Mesodermal cell (in vitro differentiated cells): ENCODE measurements around the gene PARD6A.
A peak's percentile ranks its signal among the peaks of the same experiment; 100 is the strongest.

Experiments used
- H3K27ac ChIP-seq: 2 replicates; pipeline ENCODE4 v1.7.0; 2013; ENCODE audit warnings: mild to moderate bottlenecking, low read depth, low read length, moderate library complexity; ENCODE audit not compliant: severe bottlenecking
- H3K36me3 ChIP-seq: 2 replicates; pipeline ENCODE4 v1.7.1; 2013; ENCODE audit warnings: mild to moderate bottlenecking, low read length, moderate library complexity; ENCODE audit not compliant: control insufficient read depth, insufficient read depth
- H3K4me1 ChIP-seq: one replicate; pipeline ENCODE4 v1.7.1; 2013; ENCODE audit warnings: mild to moderate bottlenecking, low read length; ENCODE audit not compliant: insufficient read depth, control insufficient read depth, poor library complexity, severe bottlenecking
- H3K4me3 ChIP-seq: 2 replicates; pipeline ENCODE4 v1.7.0; 2013; ENCODE audit warnings: low read length, control low read depth, mild to moderate bottlenecking; ENCODE audit not compliant: insufficient read depth, poor library complexity, severe bottlenecking; ENCODE audit errors: extremely low read depth
- H3K9me3 ChIP-seq: 2 replicates; pipeline ENCODE4 v1.7.1; 2013; ENCODE audit warnings: mild to moderate bottlenecking, low read length, moderate library complexity; ENCODE audit not compliant: control insufficient read depth
- WGBS, 2 experiments: methylation state at CpG; one replicate each; pipeline ENCODE4 v1.1.5; 2013; ENCODE audit warnings: missing lambda C conversion rate in 2 of 2; ENCODE audit not compliant: insufficient coverage in 2 of 2; 5-methylcytosine and 5-hydroxymethylcytosine counted together

The PARD6A gene

DNA sequence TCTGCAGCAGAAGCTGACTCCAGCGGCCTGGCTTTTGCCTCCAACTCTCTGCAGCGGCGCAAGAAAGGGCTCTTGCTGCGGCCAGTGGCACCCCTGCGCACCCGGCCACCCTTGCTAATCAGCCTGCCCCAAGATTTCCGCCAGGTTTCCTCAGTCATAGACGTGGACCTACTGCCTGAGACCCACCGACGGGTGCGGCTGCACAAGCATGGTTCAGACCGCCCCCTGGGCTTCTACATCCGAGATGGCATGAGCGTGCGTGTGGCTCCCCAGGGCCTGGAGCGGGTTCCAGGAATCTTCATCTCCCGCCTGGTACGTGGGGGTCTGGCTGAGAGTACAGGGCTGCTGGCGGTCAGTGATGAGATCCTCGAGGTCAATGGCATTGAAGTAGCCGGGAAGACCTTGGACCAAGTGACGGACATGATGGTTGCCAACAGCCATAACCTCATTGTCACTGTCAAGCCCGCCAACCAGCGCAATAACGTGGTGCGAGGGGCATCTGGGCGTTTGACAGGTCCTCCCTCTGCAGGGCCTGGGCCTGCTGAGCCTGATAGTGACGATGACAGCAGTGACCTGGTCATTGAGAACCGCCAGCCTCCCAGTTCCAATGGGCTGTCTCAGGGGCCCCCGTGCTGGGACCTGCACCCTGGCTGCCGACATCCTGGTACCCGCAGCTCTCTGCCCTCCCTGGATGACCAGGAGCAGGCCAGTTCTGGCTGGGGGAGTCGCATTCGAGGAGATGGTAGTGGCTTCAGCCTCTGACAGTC lies 1.3 kb downstream of the PARD6A start:
- Histone ChIP-seq H3K9me3 (no peaks in the 10 kb centered on the region), H3K36me3 (peaks cover 32% of the 10 kb centered on the region), H3K4me1 (peaks cover 6% of the 10 kb centered on the region), H3K27ac (no peak overlapping the region), H3K4me3 (no peak overlapping the region)
- 94 to 95% methylated on average over 32 to 33 of the region's 34 CpGs for WGBS, 2 experiments

DNA sequence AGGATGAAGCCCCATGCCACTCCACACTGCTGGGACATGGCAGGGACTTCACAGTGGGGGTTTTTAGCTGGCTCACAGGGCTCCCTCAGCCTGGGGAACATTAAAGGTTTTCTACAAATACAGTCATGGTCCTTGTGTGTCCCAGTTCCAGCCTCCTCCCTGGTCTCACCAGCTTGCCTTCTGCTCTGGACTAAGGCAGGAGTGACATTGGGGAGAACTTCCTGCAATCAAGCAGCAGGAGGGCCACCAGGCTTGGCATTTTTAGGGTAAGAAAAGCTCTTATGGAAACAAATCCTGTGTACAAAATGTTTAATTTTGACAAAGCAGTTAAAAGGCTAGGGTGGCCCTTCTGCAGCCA lies 1.9 kb downstream of the PARD6A start:
- Histone ChIP-seq H3K27ac (no peak overlapping the region), H3K36me3 (peaks cover 30% of the 10 kb centered on the region), H3K9me3 (no peaks in the 10 kb centered on the region), H3K4me3 (no peak overlapping the region), H3K4me1 (peaks cover 6% of the 10 kb centered on the region)

DNA sequence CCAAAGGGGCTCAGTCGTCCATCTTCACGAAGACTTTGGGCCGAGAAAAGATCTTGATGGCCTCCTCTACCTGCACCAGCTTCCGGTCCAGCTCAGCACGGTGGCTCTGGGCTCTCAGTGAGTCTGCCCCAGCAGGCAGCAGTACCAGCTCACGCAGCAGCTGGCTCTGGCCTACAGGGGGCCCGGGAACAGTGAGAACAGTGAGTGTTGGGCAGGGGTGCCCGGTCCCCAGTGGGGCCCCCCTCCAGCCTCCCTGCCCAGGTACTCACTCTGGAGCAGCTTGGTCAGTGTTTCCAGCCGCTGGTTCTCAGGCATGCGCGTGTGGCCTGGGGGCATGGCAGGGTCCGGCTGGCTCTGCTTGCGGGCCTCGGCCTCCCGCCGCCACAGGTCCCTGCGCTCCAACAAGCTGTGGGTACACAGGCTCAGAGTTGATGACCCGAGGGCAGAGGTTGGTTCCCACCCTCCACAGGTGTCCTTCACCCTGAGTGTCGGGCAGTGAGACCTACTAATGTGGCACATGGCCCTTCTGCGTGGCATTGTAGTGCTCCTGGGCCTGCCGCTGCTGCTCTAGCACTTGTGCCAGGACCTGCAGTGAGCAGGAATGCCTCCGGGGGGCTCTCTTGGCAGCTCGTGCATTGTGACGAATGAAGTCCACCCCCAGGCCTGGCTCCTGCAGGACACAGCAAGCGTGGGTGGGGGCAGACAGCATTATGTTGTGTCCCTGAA lies 2.6 kb downstream of the PARD6A start:
- Histone ChIP-seq H3K36me3 (peaks cover 25% of the 10 kb centered on the region), H3K27ac (no peak overlapping the region), H3K9me3 (no peaks in the 10 kb centered on the region), H3K4me3 (no peak overlapping the region), H3K4me1 (peaks cover 6% of the 10 kb centered on the region)
- WGBS, 2 experiments, result 80 to 81% methylated on average over 20 of the region's 25 CpGs

DNA sequence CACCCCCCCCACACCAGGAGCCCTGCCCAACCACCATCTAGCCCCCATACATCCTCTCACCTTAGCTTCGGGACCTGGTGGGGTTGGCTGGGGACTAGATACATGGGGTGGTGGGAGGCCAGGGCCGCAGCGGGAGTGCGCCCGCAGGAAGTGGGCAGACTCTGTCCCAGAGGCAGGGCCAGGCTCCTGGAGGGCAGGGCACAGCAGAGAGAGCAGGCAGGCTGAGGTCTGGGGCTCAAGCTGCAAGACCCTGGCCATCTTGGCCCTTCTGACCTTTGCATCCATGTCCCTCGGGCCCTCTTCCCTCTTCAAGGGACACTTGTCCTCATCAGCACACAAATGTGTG lies 3.1 kb downstream of the PARD6A start:
- peaks cover 6% of the 10 kb centered on the region for H3K4me1 ChIP-seq

DNA sequence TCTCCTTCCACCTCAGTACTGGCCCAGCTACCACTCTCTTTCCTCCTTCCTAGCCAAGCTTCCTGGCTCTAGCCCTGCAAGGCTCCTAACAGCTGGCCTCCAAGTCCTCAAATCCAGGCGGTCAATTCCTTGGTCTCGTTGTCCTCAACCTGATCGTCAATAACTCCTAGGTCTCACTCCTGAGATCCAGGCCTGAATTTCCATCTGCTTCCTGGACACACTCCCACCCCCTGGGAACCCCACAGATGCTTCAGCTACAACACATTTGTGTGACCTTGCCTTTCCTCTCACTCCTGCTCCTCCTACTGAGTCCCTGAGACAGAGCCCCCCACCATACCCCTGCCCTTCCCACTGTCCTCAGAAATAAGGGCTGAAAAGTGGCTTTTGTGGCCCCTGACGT lies 3.5 kb downstream of the PARD6A start:
- no peaks in the 10 kb centered on the region for H3K9me3 ChIP-seq
- 90 to 92% methylated on average over 4 of the region's 4 CpGs for WGBS, 2 experiments
- peaks cover 6% of the 10 kb centered on the region for H3K4me1 ChIP-seq

More for the DNA sequence above, 3.1 kb downstream of the PARD6A start:
- 95 to 100% methylated on average over 4 of the region's 6 CpGs for WGBS, 2 experiments
- H3K9me3 ChIP-seq, result no peaks in the 10 kb centered on the region
- peaks cover 20% of the 10 kb centered on the region for H3K36me3 ChIP-seq
- H3K4me3 ChIP-seq, result no peak overlapping the region
- H3K27ac ChIP-seq, result no peak overlapping the region

GRCh38 chr16:67664871-67665270 lies 4.1 kb downstream of the PARD6A start:
- no peak overlapping the region for H3K27ac ChIP-seq
- no peaks in the 10 kb centered on the region for H3K9me3 ChIP-seq
- H3K4me1 ChIP-seq, result peaks cover 6% of the 10 kb centered on the region
- peaks cover 17% of the 10 kb centered on the region for H3K36me3 ChIP-seq
- H3K4me3 ChIP-seq, result no peak overlapping the region
- 96% methylated on average over 7 of the region's 7 CpGs for WGBS, 2 experiments

More for the DNA sequence above, 3.5 kb downstream of the PARD6A start:
- peaks cover 17% of the 10 kb centered on the region for H3K36me3 ChIP-seq
- no peak overlapping the region for H3K4me3 ChIP-seq
- H3K27ac ChIP-seq, result no peak overlapping the region

DNA sequence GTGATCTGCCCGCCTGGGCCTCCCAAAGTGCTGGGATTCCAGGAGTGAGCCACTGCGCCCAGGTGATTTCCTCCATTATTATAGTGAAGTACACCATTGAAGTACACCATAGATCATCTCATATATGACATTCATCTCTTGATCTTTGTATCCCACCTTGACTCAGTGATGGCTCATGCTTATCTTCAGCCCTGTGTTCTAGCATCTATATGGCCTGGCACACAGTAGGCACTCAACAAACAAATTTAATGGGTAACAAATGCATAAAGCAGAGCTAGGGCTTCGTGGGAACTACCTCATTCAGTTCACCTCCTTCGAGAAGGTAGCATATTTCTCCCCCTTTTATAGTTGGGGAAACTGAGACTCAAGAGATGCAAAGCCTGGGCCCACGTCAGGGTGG lies 4.8 kb downstream of the PARD6A start:
- Histone ChIP-seq H3K4me1 (peaks cover 6% of the 10 kb centered on the region), H3K9me3 (no peaks in the 10 kb centered on the region), H3K4me3 (peak overlapping the region; percentile 67), H3K27ac (no peak overlapping the region), H3K36me3 (peaks cover 17% of the 10 kb centered on the region)
- 81 to 90% methylated on average over 5 of the region's 5 CpGs for WGBS, 2 experiments

GRCh38 chr16:67666032-67666551 lies 5.3 kb downstream of the PARD6A start:
- H3K4me1 ChIP-seq, result peaks cover 6% of the 10 kb centered on the region
- 1 to 4% methylated on average over 38 to 42 of the region's 46 CpGs for WGBS, 2 experiments
- peaks cover 17% of the 10 kb centered on the region for H3K36me3 ChIP-seq
- no peaks in the 10 kb centered on the region for H3K9me3 ChIP-seq
- peak overlapping the region; percentile 67 for H3K4me3 ChIP-seq
- peak overlapping the region; percentile 57 for H3K27ac ChIP-seq

GRCh38 chr16:67666559-67667452 lies 6.0 kb downstream of the PARD6A start, which contains the start of the genes C16orf86 and ENKD1:
Gene C16orf86, plus strand, starts transcription at chr16:67666814. Its CDS starts 157 bp downstream, at chr16:67666971.
Gene ENKD1, minus strand, starts transcription at chr16:67666750. Its CDS starts 308 bp downstream, at chr16:67666442.
- no peaks in the 10 kb centered on the region for H3K9me3 ChIP-seq
- 25 to 29% methylated on average over 73 to 77 of the region's 78 CpGs for WGBS, 2 experiments
- H3K27ac ChIP-seq, result peak within 1 kb of the TSS; percentile 57
- H3K4me1 ChIP-seq, result peaks cover 6% of the 10 kb centered on the region
- peaks cover 17% of the 10 kb centered on the region for H3K36me3 ChIP-seq
- peak within 1 kb of the TSS; percentile 67 for H3K4me3 ChIP-seq

- H3K4me1 ChIP-seq, result peaks cover 6% of the 10 kb centered on the region
- H3K27ac ChIP-seq, result no peak overlapping the region
- H3K36me3 ChIP-seq, result peaks cover 12% of the 10 kb centered on the region
- peak overlapping the region; percentile 67 for H3K4me3 ChIP-seq
- H3K9me3 ChIP-seq, result no peaks in the 10 kb centered on the region
- 83 to 84% methylated on average over 6 to 7 of the region's 10 CpGs for WGBS, 2 experiments
Observed at GRCh38 chr16:67667453-67667816, 6.7 kb downstream of the PARD6A start.
